ENCODE data around the gene COA1.
A peak's percentile ranks its signal among the peaks of the same experiment; 100 is the strongest.
"Not testable (repeated sequence)": the region's sequence is repeated elsewhere in the genome, so short reads cannot be mapped to it uniquely, and the experiment has no call there.

Gene COA1

DNA sequence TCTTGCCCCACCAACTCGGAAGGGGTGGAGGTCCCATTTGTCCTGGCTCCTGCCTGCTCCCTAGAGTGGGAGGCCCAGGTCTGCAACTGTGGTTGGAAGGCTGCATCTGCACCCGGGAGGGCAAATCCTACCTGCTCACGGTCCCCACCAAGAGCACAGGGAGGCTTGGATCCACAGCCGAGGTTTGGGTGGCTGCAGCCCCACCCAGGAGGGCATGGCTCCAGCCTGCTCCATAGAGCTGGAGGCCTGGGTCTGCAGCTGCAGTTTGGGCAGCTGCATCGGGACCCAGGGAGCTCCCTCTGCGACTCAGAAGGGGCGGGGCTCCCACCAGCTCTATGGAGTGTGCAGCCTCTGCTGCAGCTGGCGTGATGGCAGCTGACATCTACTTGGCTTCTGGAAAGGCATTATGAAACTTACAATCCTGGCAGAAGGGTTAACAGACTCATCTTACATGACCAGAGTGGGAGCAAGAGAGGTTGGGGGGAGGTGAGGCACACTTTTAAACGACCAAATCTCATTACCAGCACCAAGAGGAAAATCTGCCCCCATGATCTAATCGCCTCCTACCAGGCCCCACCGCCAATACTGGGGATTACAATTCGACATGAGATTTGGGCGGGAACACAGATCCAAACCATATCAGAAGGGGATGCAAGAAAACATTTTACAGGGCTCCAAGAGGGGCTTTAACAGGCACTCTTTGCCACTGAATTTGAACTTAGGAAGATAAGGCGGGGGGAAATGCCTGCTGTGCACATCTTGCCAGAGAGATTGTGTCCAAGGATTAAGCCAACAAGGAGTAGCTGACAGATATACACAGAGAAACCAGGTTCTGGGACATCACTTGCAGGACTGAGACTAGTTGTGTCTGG lies 20.9 kb upstream of the COA1 start:
- Mint-ChIP-seq H3K27me3 (peaks cover 30% of the 10 kb centered on the region), H3K4me3 (no peak overlapping the region), H3K27ac (peak overlapping the region; percentile 69), H3K4me1 (ENCODE audit: low read depth) (peaks cover 17% of the 10 kb centered on the region), H3K9me3 (no peaks in the 10 kb centered on the region), H3K36me3 (ENCODE audit: low read depth) (no peaks in the 10 kb centered on the region)
- DNase-seq: no peak

DNA sequence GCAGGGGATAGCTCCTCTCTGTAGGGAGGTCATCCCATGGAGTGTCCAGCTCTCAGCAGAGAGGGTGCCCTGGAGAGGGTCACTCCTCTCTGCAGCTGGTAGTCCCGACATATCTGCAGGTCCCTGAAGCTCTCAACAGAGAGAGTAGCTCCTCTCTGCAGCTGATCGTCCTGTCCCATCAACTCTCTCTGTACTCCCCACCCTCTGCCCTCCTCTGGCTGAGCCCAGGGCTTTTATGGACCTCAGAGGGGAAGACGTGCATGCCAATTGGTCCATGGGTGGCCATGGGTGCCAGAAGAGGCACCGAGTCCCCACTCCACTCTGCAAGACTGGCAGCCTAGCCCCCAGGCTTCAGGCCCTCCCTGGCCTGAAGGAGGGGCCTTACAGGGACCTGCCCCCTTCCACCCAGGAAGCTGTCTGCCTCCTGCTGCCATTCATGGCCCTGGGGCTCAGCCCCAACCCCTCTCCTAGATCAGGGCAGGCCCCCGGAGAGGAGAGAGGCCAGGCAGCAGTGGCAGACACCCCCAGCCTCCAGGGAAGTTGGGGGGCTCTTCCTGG lies 20.1 kb upstream of the COA1 start:
- H3K9me3 Mint-ChIP-seq: no peaks in the 10 kb centered on the region
- H3K36me3 Mint-ChIP-seq (ENCODE audit: low read depth): no peaks in the 10 kb centered on the region
- peaks cover 30% of the 10 kb centered on the region for H3K27me3 Mint-ChIP-seq
- DNase-seq: no peak
- H3K4me1 Mint-ChIP-seq (ENCODE audit: low read depth): peaks cover 17% of the 10 kb centered on the region
- no peak overlapping the region for H3K27ac Mint-ChIP-seq
- no peak overlapping the region for H3K4me3 Mint-ChIP-seq

GRCh38 chr7:43747328-43748105 lies 18.2 kb upstream of the COA1 start:
- Mint-ChIP-seq H3K4me1 (ENCODE audit: low read depth) (peaks cover 11% of the 10 kb centered on the region), H3K27ac (no peak overlapping the region), H3K36me3 (ENCODE audit: low read depth) (no peaks in the 10 kb centered on the region), H3K27me3 (peaks cover 20% of the 10 kb centered on the region), H3K9me3 (no peaks in the 10 kb centered on the region), H3K4me3 (no peak overlapping the region)
- no peak for DNase-seq

DNA sequence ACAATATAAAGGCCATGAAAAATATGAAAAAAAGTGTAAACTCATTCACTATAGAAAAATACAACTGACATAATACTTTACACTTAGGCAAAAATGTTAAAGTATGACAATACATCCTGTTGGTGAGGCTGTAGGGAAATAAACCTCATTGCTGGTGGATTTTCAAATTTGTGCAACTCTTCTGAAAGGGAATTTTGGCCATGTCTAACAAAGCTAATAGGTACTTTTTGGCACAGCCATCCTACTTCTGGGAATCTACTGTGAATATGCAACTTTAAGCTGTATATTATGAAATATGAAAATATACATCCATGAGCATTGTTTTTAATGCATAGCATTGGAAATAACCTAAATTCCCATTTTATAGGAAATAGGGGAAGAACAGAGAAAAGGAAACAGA lies 13.4 kb upstream of the COA1 start:
- Mint-ChIP-seq H3K9me3 (no peaks in the 10 kb centered on the region), H3K27me3 (peaks cover 8% of the 10 kb centered on the region), H3K36me3 (ENCODE audit: low read depth) (no peaks in the 10 kb centered on the region), H3K4me3 (no peak overlapping the region), H3K4me1 (ENCODE audit: low read depth) (no peaks in the 10 kb centered on the region), H3K27ac (no peak overlapping the region)
- no peak for DNase-seq

DNA sequence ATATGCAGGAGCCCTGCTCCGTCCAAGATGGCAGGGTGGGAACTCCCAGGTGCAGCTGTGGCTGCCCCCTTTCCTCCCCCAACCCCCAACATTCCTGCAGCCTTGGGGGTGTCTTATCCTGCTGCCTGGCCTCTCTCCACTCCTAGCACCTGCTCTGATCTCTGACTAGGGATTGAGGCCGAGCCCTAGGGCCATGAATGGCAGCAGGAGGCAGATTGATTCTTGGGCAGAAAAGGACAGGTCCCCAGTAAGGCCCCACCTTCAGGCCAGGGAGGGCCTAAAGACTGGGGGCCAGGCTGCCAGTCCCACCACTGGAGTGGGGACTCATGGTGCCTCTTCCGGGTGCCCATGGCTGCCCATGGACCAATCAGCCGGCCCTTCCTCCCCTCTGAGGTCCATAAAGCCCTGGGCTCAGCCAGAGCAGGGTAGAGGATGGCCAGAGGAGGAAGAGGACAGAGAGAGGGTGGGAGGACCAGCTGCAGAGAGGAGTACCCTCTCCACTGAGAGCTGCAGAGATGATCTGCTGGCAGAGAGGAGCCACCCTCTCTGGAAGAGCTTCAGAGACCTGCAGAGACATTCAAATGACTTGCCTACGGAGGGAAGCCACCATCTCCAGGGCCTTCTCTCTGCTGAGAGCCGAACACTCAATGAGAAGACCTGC lies 8.3 kb upstream of the COA1 start:
- H3K27me3 Mint-ChIP-seq: no peaks in the 10 kb centered on the region
- H3K27ac Mint-ChIP-seq: no peak overlapping the region
- no peaks in the 10 kb centered on the region for H3K9me3 Mint-ChIP-seq
- no peak overlapping the region for H3K4me3 Mint-ChIP-seq
- H3K36me3 Mint-ChIP-seq (ENCODE audit: low read depth): no peaks in the 10 kb centered on the region
- no peak for DNase-seq
- peaks cover 23% of the 10 kb centered on the region for H3K4me1 Mint-ChIP-seq (ENCODE audit: low read depth)

DNA sequence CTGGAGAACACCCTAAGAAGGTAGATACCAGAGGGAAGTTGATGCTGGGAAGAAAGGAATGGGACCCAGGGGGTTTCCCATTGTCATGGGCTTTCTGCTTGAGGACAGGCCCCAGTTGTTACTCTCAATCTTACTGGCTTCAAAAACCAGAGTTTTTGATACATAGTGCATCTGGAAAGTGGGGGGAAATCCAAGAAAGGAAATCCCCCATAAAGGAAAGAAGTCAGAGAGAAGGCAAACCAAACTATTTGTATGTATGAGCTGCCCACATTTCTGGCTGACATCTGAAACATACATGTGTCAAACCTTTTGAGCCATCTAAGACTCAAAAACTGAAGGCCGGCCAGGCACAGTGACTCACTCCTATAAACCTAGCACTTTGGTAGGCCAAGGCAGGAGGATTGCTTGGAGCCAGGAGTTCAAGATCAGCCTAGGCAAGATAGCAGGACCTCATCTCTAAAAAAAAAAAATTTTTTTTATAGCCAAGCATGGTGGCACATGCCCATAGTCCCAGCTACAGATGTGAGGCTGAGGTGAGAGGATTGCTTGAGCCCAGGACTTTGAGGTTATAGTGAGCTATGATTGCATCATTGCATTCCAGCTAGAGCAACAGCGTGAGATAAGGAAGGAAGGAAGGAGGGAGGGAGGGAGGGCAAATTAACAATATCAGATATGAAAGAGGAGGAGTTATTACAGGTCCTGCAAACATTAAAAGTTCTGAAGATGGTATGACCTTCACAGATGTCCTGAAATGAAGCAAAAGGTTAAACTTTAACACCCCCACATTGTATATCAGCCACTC lies 6.7 kb upstream of the COA1 start:
- Mint-ChIP-seq H3K4me3 (no peak overlapping the region), H3K27me3 (no peaks in the 10 kb centered on the region), H3K4me1 (ENCODE audit: low read depth) (peaks cover 26% of the 10 kb centered on the region), H3K27ac (peak overlapping the region; percentile 90), H3K36me3 (ENCODE audit: low read depth) (no peaks in the 10 kb centered on the region), H3K9me3 (no peaks in the 10 kb centered on the region)
- DNase-seq: no peak

- no peak overlapping the region for H3K4me3 Mint-ChIP-seq
- H3K9me3 Mint-ChIP-seq: no peaks in the 10 kb centered on the region
- H3K27ac Mint-ChIP-seq: peak overlapping the region; percentile 90
- H3K4me1 Mint-ChIP-seq (ENCODE audit: low read depth): peaks cover 26% of the 10 kb centered on the region
- no peaks in the 10 kb centered on the region for H3K27me3 Mint-ChIP-seq
- DNase-seq: no peak
- H3K36me3 Mint-ChIP-seq (ENCODE audit: low read depth): no peaks in the 10 kb centered on the region
Observed at GRCh38 chr7:43735403-43735801, 6.1 kb upstream of the COA1 start.

DNA sequence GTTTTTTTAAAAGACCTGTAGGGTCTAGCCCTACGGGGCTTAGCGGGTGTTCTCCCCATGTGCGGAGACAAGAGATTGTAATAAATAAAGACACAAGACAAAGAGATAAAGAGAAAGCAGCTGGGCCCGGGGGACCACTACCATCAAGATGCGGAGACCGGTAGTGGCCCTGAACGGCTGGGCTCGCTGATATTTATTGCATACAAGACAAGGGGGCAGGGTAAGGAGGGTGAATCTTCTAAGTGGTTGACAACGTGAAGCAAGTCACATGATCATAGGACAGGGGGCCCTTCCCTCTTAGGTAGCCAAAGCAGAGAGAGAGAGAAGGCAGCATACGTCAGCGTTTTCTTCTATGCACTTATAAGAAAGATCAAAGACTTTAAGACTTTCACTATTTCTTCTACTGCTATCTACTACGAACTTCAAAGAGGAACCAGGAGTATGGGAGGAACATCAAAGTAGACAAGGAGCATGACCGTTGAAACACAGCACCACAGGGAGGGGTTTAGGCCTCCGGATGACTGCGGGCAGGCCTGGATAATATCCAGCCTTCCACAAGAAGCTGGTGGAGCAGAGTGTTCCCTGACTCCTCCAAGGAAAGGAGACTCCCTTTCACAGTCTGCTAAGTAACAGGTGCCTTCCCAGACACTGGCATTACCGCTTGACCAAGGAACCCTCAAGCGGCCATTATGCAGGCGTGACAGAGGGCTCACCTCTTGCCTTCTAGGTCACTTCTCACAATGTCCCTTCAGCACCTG lies 5.4 kb upstream of the COA1 start:
- not testable (repeated sequence) for H3K36me3 Mint-ChIP-seq (ENCODE audit: low read depth); H3K27me3 Mint-ChIP-seq; H3K4me3 Mint-ChIP-seq; DNase-seq; H3K27ac Mint-ChIP-seq; H3K9me3 Mint-ChIP-seq
- H3K4me1 Mint-ChIP-seq (ENCODE audit: low read depth): peaks cover 32% of the 10 kb centered on the region

DNA sequence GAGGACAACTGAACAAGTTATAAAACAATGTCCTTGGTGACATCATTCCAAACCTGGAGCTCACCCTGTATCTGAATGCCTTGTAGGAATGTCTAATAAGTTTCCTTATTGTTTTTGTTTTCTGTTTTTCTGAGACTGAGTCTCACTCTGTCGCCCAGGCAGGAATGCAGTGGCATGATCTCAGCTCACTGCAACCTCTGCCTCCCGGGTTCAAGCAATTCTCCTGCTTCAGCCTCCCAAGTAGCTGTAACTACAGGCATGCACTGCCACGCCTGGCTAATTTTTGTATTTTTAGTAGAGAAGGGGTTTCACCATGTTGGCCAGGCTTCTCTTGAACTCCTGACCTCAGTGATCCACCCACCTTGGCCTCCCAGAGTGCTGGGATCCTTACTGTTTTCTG lies 2.2 kb upstream of the COA1 start:
- H3K4me3 Mint-ChIP-seq, H3K27ac Mint-ChIP-seq: not testable (repeated sequence)
- H3K4me1 Mint-ChIP-seq (ENCODE audit: low read depth): peaks cover 51% of the 10 kb centered on the region

DNA sequence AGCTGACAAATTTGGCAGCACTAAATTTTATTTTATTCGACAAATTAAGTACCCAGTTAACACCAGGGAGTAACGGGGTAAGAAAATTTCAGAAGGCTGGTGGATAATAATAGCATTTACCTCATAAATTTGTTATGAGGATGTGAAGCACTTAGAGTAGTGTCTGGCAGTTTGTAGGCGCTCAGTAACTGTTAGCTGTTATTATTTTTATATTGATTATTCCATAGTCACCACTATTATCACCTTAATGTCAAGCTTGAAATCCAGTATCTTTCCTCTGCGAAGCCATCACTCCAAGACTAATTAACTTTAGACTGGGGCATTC lies 563 bp upstream of the COA1 start:
- H3K27me3 Mint-ChIP-seq: no peaks in the 10 kb centered on the region
- H3K27ac Mint-ChIP-seq: peak overlapping the region; percentile 92
- peak overlapping the region; percentile 94 for H3K4me3 Mint-ChIP-seq
- DNase-seq: no peak
- H3K9me3 Mint-ChIP-seq: no peaks in the 10 kb centered on the region
- H3K36me3 Mint-ChIP-seq (ENCODE audit: low read depth): peaks cover 38% of the 10 kb centered on the region
- H3K4me1 Mint-ChIP-seq (ENCODE audit: low read depth): peaks cover 43% of the 10 kb centered on the region

More for the DNA sequence above, 2.2 kb upstream of the COA1 start:
- not testable (repeated sequence) for H3K9me3 Mint-ChIP-seq, DNase-seq, H3K27me3 Mint-ChIP-seq
- H3K36me3 Mint-ChIP-seq (ENCODE audit: low read depth): peaks cover 28% of the 10 kb centered on the region

GRCh38 chr7:43727494-43727893 lies 1.8 kb downstream of the COA1 start:
- peaks cover 49% of the 10 kb centered on the region for H3K4me1 Mint-ChIP-seq (ENCODE audit: low read depth)
- no peaks in the 10 kb centered on the region for H3K27me3 Mint-ChIP-seq
- H3K4me3 Mint-ChIP-seq: peak overlapping the region; percentile 94
- peaks cover 49% of the 10 kb centered on the region for H3K36me3 Mint-ChIP-seq (ENCODE audit: low read depth)
- H3K9me3 Mint-ChIP-seq: no peaks in the 10 kb centered on the region
- peak overlapping the region; percentile 23 for H3K27ac Mint-ChIP-seq
- no peak for DNase-seq

- no peak for DNase-seq
- H3K4me1 Mint-ChIP-seq (ENCODE audit: low read depth): peaks cover 47% of the 10 kb centered on the region
- peaks cover 49% of the 10 kb centered on the region for H3K36me3 Mint-ChIP-seq (ENCODE audit: low read depth)
- peak overlapping the region; percentile 94 for H3K4me3 Mint-ChIP-seq
- no peaks in the 10 kb centered on the region for H3K27me3 Mint-ChIP-seq
- no peaks in the 10 kb centered on the region for H3K9me3 Mint-ChIP-seq
- no peak overlapping the region for H3K27ac Mint-ChIP-seq
Observed at GRCh38 chr7:43727003-43727402, 2.3 kb downstream of the COA1 start.

GRCh38 chr7:43726466-43726865 lies 2.9 kb downstream of the COA1 start:
- peaks cover 49% of the 10 kb centered on the region for H3K36me3 Mint-ChIP-seq (ENCODE audit: low read depth)
- H3K4me1 Mint-ChIP-seq (ENCODE audit: low read depth): peaks cover 48% of the 10 kb centered on the region
- no peak overlapping the region for H3K27ac Mint-ChIP-seq
- no peaks in the 10 kb centered on the region for H3K9me3 Mint-ChIP-seq
- no peaks in the 10 kb centered on the region for H3K27me3 Mint-ChIP-seq
- peak overlapping the region; percentile 94 for H3K4me3 Mint-ChIP-seq
- no peak for DNase-seq
